HepG2 (cell line): ENCODE measurements around the gene TFAP2D. TPM values are rescaled to one million over a fixed set of nuclear protein-coding genes. Genes with fewer than 3 reads are reported as not detected.
A peak's percentile ranks its signal among the peaks of the same experiment; 100 is the strongest.

ENCODE experiments used
- ATAC-seq: fragments of 200-7000 bp; cut with Tn5 transposase; 3 replicates; pipeline ENCODE4 v1.9.1; 2020; ENCODE audit warnings: mild to moderate bottlenecking, moderate library complexity
- BruUV-seq: library from RNA; stranded (reverse); fragments of 400-500 nt; replicated peaks from 2 replicates; lab custom pipeline; 2021; lab: Mats Ljungman, UMichigan
- CTCF ChIA-PET: fragments of 300-600 bp; formaldehyde crosslinking; extraction: SDS; loops from one replicate; lab custom pipeline; 2021; ENCODE audit warnings: low total read pairs, inconsistent platforms, low intra/inter-chr PET ratio; lab: Yijun Ruan, JAX
- POLR2A ChIA-PET: fragments of 350-600 bp; sonication (Branson Sonifier 250); formaldehyde crosslinking; loops from one replicate; lab custom pipeline; 2020; ENCODE audit warnings: antibody characterized with exemption, inconsistent platforms; lab: Yijun Ruan, JAX
- DNase-seq: peaks from one replicate; pipeline ENCODE4 v3.0.0-alpha.2; 2015; ENCODE audit warnings: low spot score
- FAIRE-seq: peaks from 3 replicates; lab custom pipeline; 2011; peaks lifted over from hg19 to GRCh38; lab: Jason Lieb, UNC
- H2AFZ ChIP-seq: one replicate; pipeline ENCODE4 v1.6.1; 2011; ENCODE audit warnings: low read length, inconsistent platforms
- H3K27ac ChIP-seq: fragments of 300-600 bp; 3 replicates; pipeline ENCODE4 v1.8.0; 2011; ENCODE audit warnings: mixed run types, mild to moderate bottlenecking, mixed read lengths, low read length, inconsistent platforms; ENCODE audit not compliant: insufficient read depth; ENCODE audit errors: extremely low read length
- H3K27me3 ChIP-seq, 2 experiments: fragments of 200-600 bp in 1 of 2; 2 replicates in 1 of 2; 3 replicates in 1 of 2; pipeline versions ENCODE4 v1.6.0 to v1.8.0; 2011; ENCODE audit warnings: low read length in 2 of 2, mild to moderate bottlenecking in 2 of 2, moderate library complexity in 2 of 2, inconsistent platforms in 1 of 2; ENCODE audit not compliant: insufficient read depth in 2 of 2, control insufficient read depth in 1 of 2
- H3K36me3 ChIP-seq, 2 experiments: fragments of 200-600 bp in 1 of 2; replicated peaks in 1 of 2; 2 replicates in 1 of 2; 3 replicates in 1 of 2; pipeline versions ENCODE4 v1.5.1 to v1.8.0; 2011; ENCODE audit warnings: low read length in 2 of 2, inconsistent platforms in 1 of 2; ENCODE audit not compliant: insufficient read depth in 2 of 2, control insufficient read depth in 1 of 2
- H3K4me1 ChIP-seq: 2 replicates; pipeline ENCODE4 v1.5.1; 2012; ENCODE audit warnings: low read length, inconsistent platforms; ENCODE audit not compliant: insufficient read depth
- H3K4me2 ChIP-seq: 2 replicates; pipeline ENCODE4 v1.6.0; 2011; ENCODE audit warnings: low read depth, low read length, inconsistent platforms
- H3K4me3 ChIP-seq, 3 experiments: fragments of 200-600 bp in 1 of 3; sonication (generic), shearing (Covaris generic) in 1 of 3; replicated peaks in 1 of 3; 2 replicates each; pipeline ENCODE4 v1.5.1; 2011 to 2016; ENCODE audit warnings: low read length in 3 of 3, inconsistent platforms in 2 of 3, low read depth in 2 of 3, mild to moderate bottlenecking in 2 of 3, control low read depth in 1 of 3, mixed read lengths in 1 of 3; ENCODE audit not compliant: insufficient read depth in 1 of 3
- H3K79me2 ChIP-seq: one replicate; pipeline ENCODE4 v1.6.1; 2011; ENCODE audit warnings: low read length, inconsistent platforms; ENCODE audit not compliant: insufficient read depth
- H3K9ac ChIP-seq: 2 replicates; pipeline ENCODE4 v1.6.0; 2011; ENCODE audit warnings: mild to moderate bottlenecking, low read depth, low read length, inconsistent platforms; ENCODE audit not compliant: insufficient read depth
- H3K9me3 ChIP-seq: 2 replicates; pipeline ENCODE4 v1.5.1; 2012; ENCODE audit warnings: mild to moderate bottlenecking, low read length
- H4K20me1 ChIP-seq: 2 replicates; pipeline ENCODE4 v1.6.0; 2011; ENCODE audit warnings: inconsistent platforms, mild to moderate bottlenecking, low read length, moderate library complexity; ENCODE audit not compliant: insufficient read depth
- FOXA1 ChIP-seq, 2 experiments: fragments of 450-650 bp in 1 of 2; sonication (generic) in 1 of 2; formaldehyde crosslinking in 1 of 2; IDR thresholded peaks; 2 replicates each; pipeline versions ENCODE4 v1.4.0 to v1.6.1; 2016 to 2020; ENCODE audit warnings: missing genetic modification reagents in 1 of 2
- HDAC6 ChIP-seq: fragments of 200-600 bp; sonication (generic); IDR thresholded peaks from 2 replicates; pipeline ENCODE4 v1.7.0; 2017; ENCODE audit warnings: mild to moderate bottlenecking, antibody characterized with exemption, low read length, low read depth
- HNRNPK ChIP-seq: fragments of 200-400 bp; formaldehyde crosslinking; IDR thresholded peaks from 2 replicates; pipeline ENCODE4 v1.6.1; 2018; ENCODE audit warnings: low read length, low read depth, moderate library complexity, mild to moderate bottlenecking; ENCODE audit not compliant: poor library complexity, severe bottlenecking
- NCOA5 ChIP-seq: sonication (generic); formaldehyde crosslinking; IDR thresholded peaks from 2 replicates; pipeline ENCODE4 v1.4.0; 2020; ENCODE audit warnings: missing genetic modification reagents
- SRSF9 ChIP-seq: fragments of 200-400 bp; formaldehyde crosslinking; IDR thresholded peaks from 2 replicates; pipeline ENCODE4 v1.6.1; 2018; ENCODE audit warnings: borderline replicate concordance, mild to moderate bottlenecking, low read depth, low read length; ENCODE audit not compliant: insufficient read depth, poor library complexity, severe bottlenecking
- ZSCAN25 ChIP-seq: sonication (generic); formaldehyde crosslinking; IDR thresholded peaks from 2 replicates; pipeline ENCODE4 v1.8.0; 2022; ENCODE audit warnings: mild to moderate bottlenecking, missing genetic modification reagents
- WGBS: methylation state at CpG from one replicate; pipeline ENCODE4 v1.1.6; 2017; ENCODE audit warnings: low lambda C conversion rate; 5-methylcytosine and 5-hydroxymethylcytosine counted together
- in situ Hi-C: cut with HindIII; loops from 2 replicates; pipeline ENCODE4 v1.10.0; 2017; ENCODE audit warnings: low pct_unique_long_range_greater_than_20kb; ENCODE audit not compliant: extremely low pct_ligation_motif_present
- intact Hi-C: fragments of 100-400 bp; cut with micrococcal nuclease; formaldehyde crosslinking; loops from one replicate; pipeline ENCODE4 v1.10.0; 2022; ENCODE audit not compliant: unreplicated experiment
- polyA plus RNA-seq, 8 experiments: library from polyadenylated mRNA; depleted of rRNA in 3 of 8; stranded (reverse) in 7 of 8; unstranded in 1 of 8; fragments of >200 nt; fragmentation: Illumina TruSeq in 4 of 8; extraction: Trizol in 4 of 8; gene quantifications; 2 replicates each; pipeline versions ENCODE4 v1.2.1 to v1.2.3, GENCODE V29; 2011 to 2016; ENCODE audit warnings: low read depth in 4 of 8, missing spikeins in 1 of 8, mixed read lengths in 1 of 8; ENCODE audit not compliant: insufficient read depth in 1 of 8
- total RNA-seq, 5 experiments: library from RNA; depleted of rRNA; stranded (reverse); fragments of >200 nt; fragmentation: Illumina TruSeq; extraction: Trizol; gene quantifications; 2 replicates each; pipeline ENCODE4 v1.2.3, GENCODE V29; 2016; ENCODE audit warnings: low read depth in 1 of 5
- TF ChIP-seq, protein P1 (sequence below): sonication (generic); formaldehyde crosslinking; IDR thresholded peaks from 2 replicates; pipeline ENCODE4 v1.5.0; 2020; ENCODE audit warnings: mild to moderate bottlenecking, low read depth, missing genetic modification reagents, borderline replicate concordance
- TF ChIP-seq, protein P2 (sequence below): sonication (generic); formaldehyde crosslinking; IDR thresholded peaks from 2 replicates; pipeline ENCODE4 v1.4.0; 2020; ENCODE audit warnings: mild to moderate bottlenecking, missing genetic modification reagents
- TF ChIP-seq, protein P3 (sequence below): IDR thresholded peaks from 2 replicates; pipeline ENCODE4 v1.6.1; 2016; ENCODE audit warnings: low read depth, control low read depth
- TF ChIP-seq, protein P4 (sequence below): sonication (generic); formaldehyde crosslinking; IDR thresholded peaks from 2 replicates; pipeline ENCODE4 v1.8.1; 2023; ENCODE audit warnings: missing genetic modification reagents, mild to moderate bottlenecking, borderline replicate concordance
- TF ChIP-seq, protein P5 (sequence below): IDR thresholded peaks from 2 replicates; pipeline ENCODE4 v1.6.1; 2016; ENCODE audit warnings: low read depth, missing genetic modification reagents, missing compliant biosample characterization

TFAP2D gene
- total and polyA plus RNA-seq, 2 of the 13 experiments (the other 11 are each of a cell fraction or from before 2014, with no cell fraction given), result not detected

DNA sequence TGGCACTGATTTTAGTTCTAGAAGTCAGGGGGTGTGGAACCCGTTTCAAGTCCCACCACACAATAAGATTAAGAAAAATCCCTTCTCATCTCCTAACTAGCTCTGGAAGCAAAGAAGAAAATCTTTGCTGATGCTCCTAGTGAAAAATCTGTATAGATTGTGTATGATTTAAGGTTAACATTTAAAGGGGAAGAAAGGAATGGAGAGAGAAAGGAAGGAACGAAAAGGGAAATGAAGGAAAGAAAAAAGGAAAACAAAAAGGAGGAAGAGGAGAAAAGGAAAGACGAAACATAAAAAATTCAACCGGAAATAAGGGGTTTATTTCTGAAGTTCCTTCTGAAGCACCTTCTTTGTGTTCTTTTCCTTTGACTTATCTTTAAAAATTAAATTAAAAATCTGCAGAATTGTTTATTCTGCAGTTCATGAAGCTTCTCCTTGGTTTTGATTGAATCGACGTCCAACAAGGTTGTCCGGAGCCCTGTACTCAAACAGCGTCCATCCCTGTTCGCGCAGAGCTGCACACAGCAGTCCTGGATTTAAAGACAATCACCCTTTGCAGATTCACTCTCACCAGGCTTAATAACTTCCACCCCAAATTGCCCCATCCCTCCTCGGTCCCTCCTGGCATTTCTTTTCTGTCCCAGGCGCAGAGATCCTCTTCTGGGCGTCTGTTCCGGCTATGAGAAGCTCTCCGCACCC lies 103.8 kb downstream of the TFAP2D start:
- no peaks in the 10 kb centered on the region for H3K9me3 ChIP-seq
- intact Hi-C loops, result loop anchor here (1.0 to 5.0 kb wide), 6 partner anchors 619 to 1232 kb away; no protein-coding TSS in a partner anchor
- H3K27me3 ChIP-seq, result peaks cover 6 to 42% of the 10 kb centered on the region in 2 experiments
- ChIA-PET POLR2A (no interaction called here), CTCF (interaction anchor here (0.7 to 3.2 kb wide), 6 partner anchors 533 to 1232 kb away, joined by 3 to 34 read pairs (median 6); no protein-coding TSS in a partner anchor)
- WGBS, result 23% methylated on average over 15 of the region's 15 CpGs
- FAIRE-seq, result no peak
- H3K4me2 ChIP-seq, result no peak overlapping the region
- H3K79me2 ChIP-seq, result no peaks in the 10 kb centered on the region
- H3K4me3 ChIP-seq, result no peak overlapping the region
- in situ Hi-C loops, result loop anchor here (5.0 to 10.0 kb wide), 3 partner anchors 538 to 1205 kb away; no protein-coding TSS in a partner anchor
- no peaks in the 10 kb centered on the region for H3K36me3 ChIP-seq
- no TSS peak for BruUV-seq
- no peak overlapping the region for H2AFZ ChIP-seq
- H3K27ac ChIP-seq, result no peak overlapping the region
- ATAC-seq, result no peak
- no peaks in the 10 kb centered on the region for H3K4me1 ChIP-seq
- no peak for DNase-seq
- H3K9ac ChIP-seq, result no peak overlapping the region
- no peaks in the 10 kb centered on the region for H4K20me1 ChIP-seq
- TF ChIP-seq FOXA1 (IDR thresholded peaks at IDR 0.05), result no peak
- TF ChIP-seq FOXA1 (CRISPR knock-in tag; IDR thresholded peaks at IDR 0.05), result no peak
- peak; percentile 36 for TF ChIP-seq SRSF9
- TF ChIP-seq HNRNPK, result peak; percentile 51
- TF ChIP-seq, protein P1, sequence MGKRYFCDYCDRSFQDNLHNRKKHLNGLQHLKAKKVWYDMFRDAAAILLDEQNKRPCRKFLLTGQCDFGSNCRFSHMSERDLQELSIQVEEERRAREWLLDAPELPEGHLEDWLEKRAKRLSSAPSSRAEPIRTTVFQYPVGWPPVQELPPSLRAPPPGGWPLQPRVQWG (CRISPR knock-in tag), result no peak
- TF ChIP-seq, protein P2, sequence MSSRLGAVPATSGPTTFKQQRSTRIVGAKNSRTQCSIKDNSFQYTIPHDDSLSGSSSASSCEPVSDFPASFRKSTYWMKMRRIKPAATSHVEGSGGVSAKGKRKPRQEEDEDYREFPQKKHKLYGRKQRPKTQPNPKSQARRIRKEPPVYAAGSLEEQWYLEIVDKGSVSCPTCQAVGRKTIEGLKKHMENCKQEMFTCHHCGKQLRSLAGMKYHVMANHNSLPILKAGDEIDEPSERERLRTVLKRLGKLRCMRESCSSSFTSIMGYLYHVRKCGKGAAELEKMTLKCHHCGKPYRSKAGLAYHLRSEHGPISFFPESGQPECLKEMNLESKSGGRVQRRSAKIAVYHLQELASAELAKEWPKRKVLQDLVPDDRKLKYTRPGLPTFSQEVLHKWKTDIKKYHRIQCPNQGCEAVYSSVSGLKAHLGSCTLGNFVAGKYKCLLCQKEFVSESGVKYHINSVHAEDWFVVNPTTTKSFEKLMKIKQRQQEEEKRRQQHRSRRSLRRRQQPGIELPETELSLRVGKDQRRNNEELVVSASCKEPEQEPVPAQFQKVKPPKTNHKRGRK (CRISPR knock-in tag), result no peak
- no peak for TF ChIP-seq NCOA5 (CRISPR knock-in tag)
- TF ChIP-seq HDAC6, result no peak
- TF ChIP-seq ZSCAN25 (CRISPR knock-in tag), result no peak
- TF ChIP-seq, protein P3, sequence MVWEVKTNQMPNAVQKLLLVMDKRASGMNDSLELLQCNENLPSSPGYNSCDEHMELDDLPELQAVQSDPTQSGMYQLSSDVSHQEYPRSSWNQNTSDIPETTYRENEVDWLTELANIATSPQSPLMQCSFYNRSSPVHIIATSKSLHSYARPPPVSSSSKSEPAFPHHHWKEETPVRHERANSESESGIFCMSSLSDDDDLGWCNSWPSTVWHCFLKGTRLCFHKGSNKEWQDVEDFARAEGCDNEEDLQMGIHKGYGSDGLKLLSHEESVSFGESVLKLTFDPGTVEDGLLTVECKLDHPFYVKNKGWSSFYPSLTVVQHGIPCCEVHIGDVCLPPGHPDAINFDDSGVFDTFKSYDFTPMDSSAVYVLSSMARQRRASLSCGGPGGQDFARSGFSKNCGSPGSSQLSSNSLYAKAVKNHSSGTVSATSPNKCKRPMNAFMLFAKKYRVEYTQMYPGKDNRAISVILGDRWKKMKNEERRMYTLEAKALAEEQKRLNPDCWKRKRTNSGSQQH (CRISPR knock-in tag), result no peak
- TF ChIP-seq, protein P4, sequence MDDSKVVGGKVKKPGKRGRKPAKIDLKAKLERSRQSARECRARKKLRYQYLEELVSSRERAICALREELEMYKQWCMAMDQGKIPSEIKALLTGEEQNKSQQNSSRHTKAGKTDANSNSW (CRISPR knock-in tag), result no peak
- TF ChIP-seq, protein P5, sequence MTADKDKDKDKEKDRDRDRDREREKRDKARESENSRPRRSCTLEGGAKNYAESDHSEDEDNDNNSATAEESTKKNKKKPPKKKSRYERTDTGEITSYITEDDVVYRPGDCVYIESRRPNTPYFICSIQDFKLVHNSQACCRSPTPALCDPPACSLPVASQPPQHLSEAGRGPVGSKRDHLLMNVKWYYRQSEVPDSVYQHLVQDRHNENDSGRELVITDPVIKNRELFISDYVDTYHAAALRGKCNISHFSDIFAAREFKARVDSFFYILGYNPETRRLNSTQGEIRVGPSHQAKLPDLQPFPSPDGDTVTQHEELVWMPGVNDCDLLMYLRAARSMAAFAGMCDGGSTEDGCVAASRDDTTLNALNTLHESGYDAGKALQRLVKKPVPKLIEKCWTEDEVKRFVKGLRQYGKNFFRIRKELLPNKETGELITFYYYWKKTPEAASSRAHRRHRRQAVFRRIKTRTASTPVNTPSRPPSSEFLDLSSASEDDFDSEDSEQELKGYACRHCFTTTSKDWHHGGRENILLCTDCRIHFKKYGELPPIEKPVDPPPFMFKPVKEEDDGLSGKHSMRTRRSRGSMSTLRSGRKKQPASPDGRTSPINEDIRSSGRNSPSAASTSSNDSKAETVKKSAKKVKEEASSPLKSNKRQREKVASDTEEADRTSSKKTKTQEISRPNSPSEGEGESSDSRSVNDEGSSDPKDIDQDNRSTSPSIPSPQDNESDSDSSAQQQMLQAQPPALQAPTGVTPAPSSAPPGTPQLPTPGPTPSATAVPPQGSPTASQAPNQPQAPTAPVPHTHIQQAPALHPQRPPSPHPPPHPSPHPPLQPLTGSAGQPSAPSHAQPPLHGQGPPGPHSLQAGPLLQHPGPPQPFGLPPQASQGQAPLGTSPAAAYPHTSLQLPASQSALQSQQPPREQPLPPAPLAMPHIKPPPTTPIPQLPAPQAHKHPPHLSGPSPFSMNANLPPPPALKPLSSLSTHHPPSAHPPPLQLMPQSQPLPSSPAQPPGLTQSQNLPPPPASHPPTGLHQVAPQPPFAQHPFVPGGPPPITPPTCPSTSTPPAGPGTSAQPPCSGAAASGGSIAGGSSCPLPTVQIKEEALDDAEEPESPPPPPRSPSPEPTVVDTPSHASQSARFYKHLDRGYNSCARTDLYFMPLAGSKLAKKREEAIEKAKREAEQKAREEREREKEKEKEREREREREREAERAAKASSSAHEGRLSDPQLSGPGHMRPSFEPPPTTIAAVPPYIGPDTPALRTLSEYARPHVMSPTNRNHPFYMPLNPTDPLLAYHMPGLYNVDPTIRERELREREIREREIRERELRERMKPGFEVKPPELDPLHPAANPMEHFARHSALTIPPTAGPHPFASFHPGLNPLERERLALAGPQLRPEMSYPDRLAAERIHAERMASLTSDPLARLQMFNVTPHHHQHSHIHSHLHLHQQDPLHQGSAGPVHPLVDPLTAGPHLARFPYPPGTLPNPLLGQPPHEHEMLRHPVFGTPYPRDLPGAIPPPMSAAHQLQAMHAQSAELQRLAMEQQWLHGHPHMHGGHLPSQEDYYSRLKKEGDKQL (CRISPR knock-in tag), result no peak
